Measurements from ENCODE around the gene NOP53.

The NOP53 gene

GRCh38 chr19:47790398-47790814, 45.1 kb downstream of the NOP53 start:
- Histone ChIP-seq H3K4me3 (ENCODE audit: low read depth, low read length) (no peak overlapping the region), H3K9me3 (ENCODE audit: control insufficient read depth, insufficient read depth, low read depth, low read length) (no peaks in the 10 kb centered on the region), H3K4me1 (ENCODE audit: control insufficient read depth, insufficient read depth, low read length) (no peaks in the 10 kb centered on the region), H3K36me3 (ENCODE audit: control insufficient read depth in 2 of 2, insufficient read depth in 1 of 2, low read length in 2 of 2) (peaks cover 4 to 8% of the 10 kb centered on the region in 2 experiments; a peak in 2 of 3 replicates), H3K27ac (ENCODE audit: extremely low read depth, low read depth, low read length) (no peak overlapping the region)
- POLR2A ChIA-PET, result interaction anchor here (0.6 kb wide), 1 partner anchor 25 kb away, joined by 3 read pairs; no protein-coding TSS in a partner anchor
- CTCF ChIA-PET, result interaction anchor here (0.6 to 7.9 kb wide), 31 partner anchors 8 to 392 kb away, joined by 3 to 197 read pairs (median 5); partner anchors contain the start of genes EHD2 and NOP53
- TF ChIP-seq, protein P1, sequence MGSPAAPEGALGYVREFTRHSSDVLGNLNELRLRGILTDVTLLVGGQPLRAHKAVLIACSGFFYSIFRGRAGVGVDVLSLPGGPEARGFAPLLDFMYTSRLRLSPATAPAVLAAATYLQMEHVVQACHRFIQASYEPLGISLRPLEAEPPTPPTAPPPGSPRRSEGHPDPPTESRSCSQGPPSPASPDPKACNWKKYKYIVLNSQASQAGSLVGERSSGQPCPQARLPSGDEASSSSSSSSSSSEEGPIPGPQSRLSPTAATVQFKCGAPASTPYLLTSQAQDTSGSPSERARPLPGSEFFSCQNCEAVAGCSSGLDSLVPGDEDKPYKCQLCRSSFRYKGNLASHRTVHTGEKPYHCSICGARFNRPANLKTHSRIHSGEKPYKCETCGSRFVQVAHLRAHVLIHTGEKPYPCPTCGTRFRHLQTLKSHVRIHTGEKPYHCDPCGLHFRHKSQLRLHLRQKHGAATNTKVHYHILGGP (tag by site-specific recombination; IDR thresholded peaks at IDR 0.05), result no peak
- TF ChIP-seq, protein P2, sequence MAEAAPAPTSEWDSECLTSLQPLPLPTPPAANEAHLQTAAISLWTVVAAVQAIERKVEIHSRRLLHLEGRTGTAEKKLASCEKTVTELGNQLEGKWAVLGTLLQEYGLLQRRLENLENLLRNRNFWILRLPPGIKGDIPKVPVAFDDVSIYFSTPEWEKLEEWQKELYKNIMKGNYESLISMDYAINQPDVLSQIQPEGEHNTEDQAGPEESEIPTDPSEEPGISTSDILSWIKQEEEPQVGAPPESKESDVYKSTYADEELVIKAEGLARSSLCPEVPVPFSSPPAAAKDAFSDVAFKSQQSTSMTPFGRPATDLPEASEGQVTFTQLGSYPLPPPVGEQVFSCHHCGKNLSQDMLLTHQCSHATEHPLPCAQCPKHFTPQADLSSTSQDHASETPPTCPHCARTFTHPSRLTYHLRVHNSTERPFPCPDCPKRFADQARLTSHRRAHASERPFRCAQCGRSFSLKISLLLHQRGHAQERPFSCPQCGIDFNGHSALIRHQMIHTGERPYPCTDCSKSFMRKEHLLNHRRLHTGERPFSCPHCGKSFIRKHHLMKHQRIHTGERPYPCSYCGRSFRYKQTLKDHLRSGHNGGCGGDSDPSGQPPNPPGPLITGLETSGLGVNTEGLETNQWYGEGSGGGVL (tag by site-specific recombination; IDR thresholded peaks at IDR 0.05), result peak; percentile 84
- TF ChIP-seq PRDM1 (tag by site-specific recombination; IDR thresholded peaks at IDR 0.05) (no peak), ZNF510 (tag by site-specific recombination; IDR thresholded peaks at IDR 0.05; ENCODE audit: insufficient replicate concordance) (no peak), SETDB1 (IDR thresholded peaks at IDR 0.05; ENCODE audit: insufficient read length, low read length) (no peak), ZFHX2 (tag by site-specific recombination; conservative IDR thresholded peaks at IDR 0.05) (peak; percentile 58), REST (tag by site-specific recombination; IDR thresholded peaks at IDR 0.05) (no peak), ZXDB (tag by site-specific recombination; IDR thresholded peaks at IDR 0.05) (0 out of 2 replicates have a peak, but pooled peaks have one; percentile 15), ZNF629 (tag by site-specific recombination; IDR thresholded peaks at IDR 0.05) (0 out of 2 replicates have a peak, but pooled peaks have one; percentile 24), SP3 (tag by site-specific recombination; IDR thresholded peaks at IDR 0.05) (peak; percentile 36; the same call in 1 of the 2 replicates), ZBTB10 (tag by site-specific recombination; IDR thresholded peaks at IDR 0.05) (0 out of 2 replicates have a peak, but pooled peaks have one; percentile 11), HOXD13 (CRISPR knock-in tag; IDR thresholded peaks at IDR 0.05; ENCODE audit: borderline replicate concordance) (no peak), EGR2 (tag by site-specific recombination; IDR thresholded peaks at IDR 0.05; ENCODE audit: low read depth) (peak; percentile 42), PRDM10 (tag by site-specific recombination; IDR thresholded peaks at IDR 0.05) (peak; percentile 51), ZNF549 (tag by site-specific recombination; IDR thresholded peaks at IDR 0.05) (no peak), ZNF654 (tag by site-specific recombination; IDR thresholded peaks at IDR 0.05; ENCODE audit: low read depth) (peak; percentile 41), ZBTB6 (tag by site-specific recombination; IDR thresholded peaks at IDR 0.05) (no peak), ZNF37A (tag by site-specific recombination; IDR thresholded peaks at IDR 0.05) (no peak), MYNN (tag by site-specific recombination; IDR thresholded peaks at IDR 0.05; ENCODE audit: borderline replicate concordance) (no peak), SP7 (tag by site-specific recombination; IDR thresholded peaks at IDR 0.05) (peak; percentile 29; the same call in 1 of the 2 replicates)
- TF ChIP-seq, protein P3, sequence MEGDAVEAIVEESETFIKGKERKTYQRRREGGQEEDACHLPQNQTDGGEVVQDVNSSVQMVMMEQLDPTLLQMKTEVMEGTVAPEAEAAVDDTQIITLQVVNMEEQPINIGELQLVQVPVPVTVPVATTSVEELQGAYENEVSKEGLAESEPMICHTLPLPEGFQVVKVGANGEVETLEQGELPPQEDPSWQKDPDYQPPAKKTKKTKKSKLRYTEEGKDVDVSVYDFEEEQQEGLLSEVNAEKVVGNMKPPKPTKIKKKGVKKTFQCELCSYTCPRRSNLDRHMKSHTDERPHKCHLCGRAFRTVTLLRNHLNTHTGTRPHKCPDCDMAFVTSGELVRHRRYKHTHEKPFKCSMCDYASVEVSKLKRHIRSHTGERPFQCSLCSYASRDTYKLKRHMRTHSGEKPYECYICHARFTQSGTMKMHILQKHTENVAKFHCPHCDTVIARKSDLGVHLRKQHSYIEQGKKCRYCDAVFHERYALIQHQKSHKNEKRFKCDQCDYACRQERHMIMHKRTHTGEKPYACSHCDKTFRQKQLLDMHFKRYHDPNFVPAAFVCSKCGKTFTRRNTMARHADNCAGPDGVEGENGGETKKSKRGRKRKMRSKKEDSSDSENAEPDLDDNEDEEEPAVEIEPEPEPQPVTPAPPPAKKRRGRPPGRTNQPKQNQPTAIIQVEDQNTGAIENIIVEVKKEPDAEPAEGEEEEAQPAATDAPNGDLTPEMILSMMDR (tag by site-specific recombination; IDR thresholded peaks at IDR 0.05), result peak; percentile 85
